Glutamatergic neuron (in vitro differentiated cells): ENCODE data around the gene IBSP. TPM values are rescaled to one million over a fixed set of nuclear protein-coding genes. Genes with fewer than 3 reads are reported as not detected.

Experiments
- DNase-seq: peaks from one replicate; pipeline ENCODE4 v3.0.0; 2022
- H3K27ac Mint-ChIP-seq: one replicate; pipeline ENCODE4 v1.8.0; 2020; ENCODE audit warnings: mild to moderate bottlenecking, mixed read lengths, inconsistent platforms; ENCODE audit not compliant: unreplicated experiment
- H3K27me3 Mint-ChIP-seq: one replicate; pipeline ENCODE4 v1.8.0; 2020; ENCODE audit warnings: mild to moderate bottlenecking, moderate library complexity, mixed read lengths, inconsistent platforms; ENCODE audit not compliant: unreplicated experiment
- H3K36me3 Mint-ChIP-seq: one replicate; pipeline ENCODE4 v1.8.0; 2020; ENCODE audit warnings: mild to moderate bottlenecking, mixed read lengths, inconsistent platforms; ENCODE audit not compliant: unreplicated experiment
- H3K4me1 Mint-ChIP-seq: one replicate; pipeline ENCODE4 v1.8.0; 2020; ENCODE audit warnings: mild to moderate bottlenecking, low read depth, mixed read lengths, inconsistent platforms; ENCODE audit not compliant: unreplicated experiment
- H3K4me3 Mint-ChIP-seq: one replicate; pipeline ENCODE4 v1.8.0; 2020; ENCODE audit warnings: mild to moderate bottlenecking, mixed read lengths, inconsistent platforms; ENCODE audit not compliant: unreplicated experiment
- H3K9me3 Mint-ChIP-seq: one replicate; pipeline ENCODE4 v1.8.0; 2020; ENCODE audit warnings: mild to moderate bottlenecking, moderate library complexity, mixed read lengths, inconsistent platforms; ENCODE audit not compliant: unreplicated experiment
- CTCF ChIP-seq: fragments of 200-600 bp; sonication (generic); IDR thresholded peaks from one replicate; pipeline ENCODE4 v1.5.0; 2021; ENCODE audit not compliant: partially characterized antibody, unreplicated experiment
- total RNA-seq: library from RNA; stranded (reverse); fragmentation: NEBNext Ultra II Directional; extraction: Animal tissue kit (Norgen Biotek cat#: 25700); gene quantifications from one replicate; pipeline ENCODE4 v1.2.1, GENCODE V29; 2021; ENCODE audit not compliant: unreplicated experiment

The IBSP gene
- total RNA-seq, 1 donor from 2014 or later = not detected

- H3K9me3 Mint-ChIP-seq = peaks cover 3% of the 10 kb centered on the region
- peaks cover 3% of the 10 kb centered on the region for H3K4me1 Mint-ChIP-seq
- no peaks in the 10 kb centered on the region for H3K27me3 Mint-ChIP-seq
- no peak overlapping the region for H3K27ac Mint-ChIP-seq
- no peaks in the 10 kb centered on the region for H3K36me3 Mint-ChIP-seq
- no peak overlapping the region for H3K4me3 Mint-ChIP-seq
- no peak for DNase-seq
- TF ChIP-seq CTCF = no peak
Observed at GRCh38 chr4:87840149-87840548, 40.8 kb downstream of the IBSP start.

- no peak for DNase-seq
- Mint-ChIP-seq H3K4me3 (no peak overlapping the region), H3K27ac (no peak overlapping the region), H3K36me3 (no peaks in the 10 kb centered on the region), H3K27me3 (no peaks in the 10 kb centered on the region), H3K9me3 (peaks cover 3% of the 10 kb centered on the region), H3K4me1 (peaks cover 3% of the 10 kb centered on the region)
- no peak for TF ChIP-seq CTCF
Observed at GRCh38 chr4:87843936-87844335, 44.6 kb downstream of the IBSP start.

- TF ChIP-seq CTCF = no peak
- peaks cover 2% of the 10 kb centered on the region for H3K9me3 Mint-ChIP-seq
- DNase-seq = no peak
- no peaks in the 10 kb centered on the region for H3K4me1 Mint-ChIP-seq
- no peaks in the 10 kb centered on the region for H3K27me3 Mint-ChIP-seq
- no peak overlapping the region for H3K27ac Mint-ChIP-seq
- H3K36me3 Mint-ChIP-seq = no peaks in the 10 kb centered on the region
- H3K4me3 Mint-ChIP-seq = no peak overlapping the region
Observed at GRCh38 chr4:87844452-87844851, 45.1 kb downstream of the IBSP start.

- H3K4me1 Mint-ChIP-seq = no peaks in the 10 kb centered on the region
- no peaks in the 10 kb centered on the region for H3K9me3 Mint-ChIP-seq
- H3K27me3 Mint-ChIP-seq = no peaks in the 10 kb centered on the region
- no peak overlapping the region for H3K4me3 Mint-ChIP-seq
- H3K36me3 Mint-ChIP-seq = no peaks in the 10 kb centered on the region
- DNase-seq = no peak
- TF ChIP-seq CTCF = no peak
- no peak overlapping the region for H3K27ac Mint-ChIP-seq
Observed at GRCh38 chr4:87846226-87846625, 46.9 kb downstream of the IBSP start.

- Mint-ChIP-seq H3K9me3 (no peaks in the 10 kb centered on the region), H3K27ac (no peak overlapping the region), H3K4me3 (no peak overlapping the region), H3K4me1 (no peaks in the 10 kb centered on the region), H3K27me3 (no peaks in the 10 kb centered on the region), H3K36me3 (no peaks in the 10 kb centered on the region)
- DNase-seq = peak; percentile 38
- peak; percentile 69 for TF ChIP-seq CTCF
Observed at GRCh38 chr4:87848622-87849351, 49.4 kb downstream of the IBSP start.
